ENCODE measurements around the gene CCNJL. TPM values are rescaled to one million over a fixed set of nuclear protein-coding genes. Genes with fewer than 3 reads are reported as not detected.

The CCNJL gene
- total RNA-seq, 1 donor from 2014 or later = 5.3 TPM

DNA sequence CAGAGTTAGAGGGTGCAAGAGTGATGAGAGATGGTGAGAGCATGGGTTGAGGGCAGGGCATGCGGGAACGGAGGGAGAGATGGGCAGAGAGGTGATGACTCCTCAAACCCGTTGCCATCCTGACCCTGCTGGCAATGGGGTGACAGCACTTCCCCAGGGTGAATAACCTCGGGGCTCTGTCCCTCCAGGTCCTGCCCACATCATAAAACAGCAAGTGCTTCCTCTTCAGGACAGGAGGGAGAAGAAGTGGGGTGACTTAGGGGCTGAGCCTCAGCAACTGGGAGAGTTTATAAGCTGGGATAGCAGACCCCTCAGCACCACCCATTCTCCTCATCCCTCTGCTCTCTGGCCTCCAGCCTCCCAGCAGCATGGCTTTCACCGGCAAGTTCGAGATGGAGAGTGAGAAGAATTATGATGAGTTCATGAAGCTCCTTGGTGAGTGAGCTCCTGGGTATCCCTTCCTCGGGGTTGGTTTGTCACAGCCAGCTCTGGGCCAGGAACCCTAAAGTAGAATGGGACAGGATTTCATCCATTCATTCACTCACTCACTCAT is 83.1 kb downstream of the CCNJL start, which contains the start of gene FABP6:
Gene FABP6 (plus strand): TSS at position 317 of the 553 bp plus-strand sequence. CDS start 52 bp downstream, at position 369.
- DNase-seq (ENCODE audit: low read depth) = no peak

- DNase-seq (ENCODE audit: low read depth) = no peak
Observed at GRCh38 chr5:160227012-160227411, 85.4 kb downstream of the CCNJL start.

DNA sequence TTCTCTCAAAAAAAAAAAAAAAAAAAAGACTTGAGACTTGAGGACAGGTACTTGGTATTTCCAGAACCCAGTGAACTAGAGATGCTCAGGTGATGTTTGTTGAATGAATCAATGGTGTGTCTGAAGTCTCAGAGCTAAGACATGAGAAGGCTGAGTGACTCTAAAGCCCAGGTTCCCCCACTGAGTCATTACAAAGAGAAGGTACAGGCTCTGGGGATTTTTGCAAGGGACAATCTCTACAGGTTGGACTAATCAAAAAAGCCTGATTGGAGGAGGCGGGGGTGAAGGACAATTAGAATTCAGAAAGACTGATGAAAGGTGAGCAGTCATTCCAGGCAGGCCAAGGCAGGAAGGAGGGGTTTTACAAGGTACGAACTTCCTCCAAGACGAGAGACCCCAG is 91.3 kb downstream of the CCNJL start:
- no peak for DNase-seq (ENCODE audit: low read depth)

DNA sequence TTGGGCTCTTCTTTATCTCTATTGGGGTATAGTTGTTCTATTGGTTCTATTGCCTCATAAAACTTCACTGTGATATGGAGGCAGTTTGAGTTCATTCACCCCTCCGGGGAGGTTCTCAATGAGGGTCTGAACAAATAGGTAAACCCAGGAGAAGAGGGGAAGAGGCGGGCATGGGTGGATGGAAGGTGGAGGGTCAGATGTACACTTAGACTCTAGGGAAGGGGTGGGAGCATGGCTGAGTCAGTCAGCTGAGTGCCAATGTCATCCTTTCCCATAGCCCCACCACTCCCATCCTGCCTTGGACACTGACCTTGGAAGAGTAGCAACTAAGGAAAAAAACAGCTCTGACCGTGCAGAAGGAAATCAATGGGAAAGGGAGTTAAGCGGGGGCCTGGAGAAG is 93.0 kb downstream of the CCNJL start:
- no peak for DNase-seq (ENCODE audit: low read depth)

DNA sequence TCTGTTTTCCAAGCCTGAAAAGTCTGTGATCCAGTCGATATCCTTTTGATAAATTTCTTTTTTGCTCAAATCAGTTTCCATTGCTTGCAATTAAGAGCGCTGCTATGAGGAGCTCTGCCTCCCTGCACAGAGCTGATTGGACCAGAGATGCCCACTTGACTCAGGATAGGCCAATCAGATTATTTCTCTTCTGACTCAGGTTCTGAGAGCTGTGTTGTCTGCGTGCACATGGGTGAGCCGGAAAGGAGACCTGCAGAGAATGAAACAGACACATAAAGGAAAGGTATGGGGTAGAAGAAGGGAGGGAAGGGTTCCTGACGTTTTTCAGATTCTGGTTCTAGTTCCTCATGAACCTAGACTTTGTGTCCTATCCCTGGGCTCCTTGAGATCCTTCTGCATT is 98.8 kb downstream of the CCNJL start:
- no peak for DNase-seq (ENCODE audit: low read depth)

- DNase-seq (ENCODE audit: low read depth) = no peak
Observed at GRCh38 chr5:160211352-160211751, 101.0 kb downstream of the CCNJL start.

DNA sequence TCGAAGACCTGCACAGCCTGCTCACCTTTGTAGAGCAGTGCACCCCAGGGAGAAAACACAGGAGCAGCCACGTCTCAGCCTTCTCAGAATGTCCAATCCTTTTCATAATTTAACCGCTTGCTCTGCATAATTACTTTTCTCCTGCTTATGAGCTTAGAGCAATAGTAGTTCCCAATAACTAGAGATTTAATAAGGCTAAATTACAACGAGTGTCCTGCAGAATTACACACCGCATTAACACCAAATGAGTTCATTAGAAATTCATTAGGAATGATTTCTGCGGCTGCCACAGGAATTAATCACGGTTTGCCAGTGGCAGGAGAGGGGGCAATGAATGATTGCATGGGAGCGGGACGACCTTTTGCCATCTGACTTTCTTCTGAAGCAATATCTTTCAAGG is 101.8 kb downstream of the CCNJL start:
- DNase-seq (ENCODE audit: low read depth) = peak; percentile 12

- DNase-seq (ENCODE audit: low read depth) = peak; percentile 52
Observed at GRCh38 chr5:160209917-160210316, 102.4 kb downstream of the CCNJL start.

GRCh38 chr5:160207061-160207460 is 105.3 kb downstream of the CCNJL start:
- no peak for DNase-seq (ENCODE audit: low read depth)

Other genes with a start within 250 kb of the CCNJL start
- gene PWWP2A, start 193.1 kb downstream of the CCNJL start, total RNA-seq = 16.3 and 21.7 TPM in 2 replicates
- not detected in 2 replicates for gene FABP6, start 83.1 kb downstream of the CCNJL start, total RNA-seq
- gene C1QTNF2, start 58.1 kb upstream of the CCNJL start, total RNA-seq = not detected in 2 replicates
- gene FAM200C, start 87.5 kb upstream of the CCNJL start, total RNA-seq = 2.6 and 4.3 TPM in 2 replicates
- 75.5 and 111 TPM in 2 replicates for gene SLU7, start 106.5 kb upstream of the CCNJL start, total RNA-seq
- gene PTTG1, start 109.3 kb upstream of the CCNJL start, total RNA-seq = 19.9 and 107 TPM in 2 replicates

All from renal cortical epithelial cell (primary cell).